HUES48 (cell line): ENCODE measurements around the gene ASIC3.
A peak's percentile ranks its signal among the peaks of the same experiment; 100 is the strongest.

Source experiments
- H3K27ac ChIP-seq: one replicate; pipeline ENCODE4 v1.7.0; 2013; ENCODE audit warnings: low read depth, low read length, inconsistent platforms
- H3K27me3 ChIP-seq: 2 replicates; pipeline ENCODE4 v1.6.1; 2013; ENCODE audit warnings: mild to moderate bottlenecking, low read length; ENCODE audit not compliant: control insufficient read depth, insufficient read depth
- H3K36me3 ChIP-seq: 2 replicates; pipeline ENCODE4 v1.6.1; 2013; ENCODE audit warnings: low read length; ENCODE audit not compliant: control insufficient read depth, insufficient read depth
- H3K4me1 ChIP-seq: 2 replicates; pipeline ENCODE4 v1.6.1; 2013; ENCODE audit warnings: mild to moderate bottlenecking, low read length; ENCODE audit not compliant: control insufficient read depth, insufficient read depth
- H3K4me3 ChIP-seq: 2 replicates; pipeline ENCODE4 v1.5.1; 2013; ENCODE audit warnings: mild to moderate bottlenecking, low read depth, low read length
- H3K9ac ChIP-seq: 2 replicates; pipeline ENCODE4 v1.6.1; 2013; ENCODE audit warnings: mild to moderate bottlenecking, low read depth, low read length, moderate library complexity
- H3K9me3 ChIP-seq: 2 replicates; pipeline ENCODE4 v1.6.1; 2013; ENCODE audit warnings: low read length; ENCODE audit not compliant: control insufficient read depth, insufficient read depth

Gene ASIC3

GRCh38 chr7:151085329-151085690, 37.0 kb downstream of the ASIC3 start:
- H3K27me3 ChIP-seq: peaks cover 37% of the 10 kb centered on the region
- no peaks in the 10 kb centered on the region for H3K36me3 ChIP-seq
- no peak overlapping the region for H3K27ac ChIP-seq
- H3K9ac ChIP-seq: no peak overlapping the region
- H3K4me1 ChIP-seq: peaks cover 44% of the 10 kb centered on the region
- H3K9me3 ChIP-seq: no peaks in the 10 kb centered on the region
- peak overlapping the region; percentile 74; the same call in 1 of the 2 replicates for H3K4me3 ChIP-seq

DNA sequence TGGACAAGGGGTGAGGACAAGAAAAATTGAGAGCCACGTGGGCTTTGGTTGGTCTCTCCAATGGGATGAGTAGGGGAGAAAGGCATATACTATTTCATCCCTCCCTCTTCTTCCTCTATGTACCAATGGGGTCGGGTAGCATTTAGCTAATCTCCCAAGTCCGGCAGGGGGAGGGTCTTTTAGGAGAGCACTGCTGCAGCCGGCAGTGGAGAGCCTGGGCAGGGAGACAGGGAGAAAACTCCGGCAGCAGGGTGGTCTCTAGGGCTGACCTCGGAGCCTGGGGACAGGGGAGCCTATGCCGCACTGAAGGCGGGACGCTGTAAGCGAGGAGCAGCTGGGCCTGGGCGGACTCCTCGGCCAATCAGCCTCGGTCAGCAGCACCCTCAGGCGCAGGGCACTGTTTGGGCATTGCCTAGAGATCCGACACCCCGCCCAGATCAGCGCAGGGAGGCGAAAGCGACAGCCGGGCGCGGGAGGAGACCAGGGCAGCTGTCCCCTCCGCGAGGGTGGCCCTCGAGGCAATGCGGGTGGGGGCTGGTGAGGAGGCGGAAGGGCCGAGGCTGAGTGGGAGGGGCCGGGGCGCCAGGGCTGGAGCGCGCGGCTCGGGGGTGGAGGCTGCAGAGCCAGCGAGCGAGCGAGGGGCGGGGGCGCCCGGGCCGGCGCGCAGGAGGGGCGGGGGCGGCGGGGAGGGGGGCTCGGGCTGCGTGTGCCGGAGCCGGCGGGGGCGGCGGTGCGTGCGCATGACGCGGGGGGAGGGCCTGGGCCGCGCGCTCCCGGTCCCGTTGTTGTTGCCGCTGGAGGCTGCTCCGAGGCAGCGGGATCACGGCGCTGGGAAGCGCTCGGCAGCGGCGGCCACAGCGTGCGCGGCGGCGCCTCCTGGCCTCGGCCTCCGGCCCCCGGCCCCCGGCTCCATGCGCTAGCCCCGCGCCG, 37.6 kb downstream of the ASIC3 start, which contains the start of gene AGAP3:
TSS of gene AGAP3 (plus strand) at position 785 of the 930 bp plus-strand sequence. CDS start 267 bp downstream, outside the sequence.
- no peaks in the 10 kb centered on the region for H3K36me3 ChIP-seq
- H3K9ac ChIP-seq: peak within 1 kb of the TSS; percentile 30; the same call in 1 of the 2 replicates
- H3K9me3 ChIP-seq: no peaks in the 10 kb centered on the region
- H3K4me3 ChIP-seq: peak within 1 kb of the TSS; percentile 80
- peaks cover 37% of the 10 kb centered on the region for H3K27me3 ChIP-seq
- H3K27ac ChIP-seq: peak within 1 kb of the TSS; percentile 78
- peaks cover 44% of the 10 kb centered on the region for H3K4me1 ChIP-seq

GRCh38 chr7:151086802-151087244, 38.5 kb downstream of the ASIC3 start:
- Histone ChIP-seq H3K9me3 (no peaks in the 10 kb centered on the region), H3K4me1 (peaks cover 42% of the 10 kb centered on the region), H3K4me3 (peak overlapping the region; percentile 80), H3K9ac (peak overlapping the region; percentile 30; the same call in 1 of the 2 replicates), H3K36me3 (no peaks in the 10 kb centered on the region), H3K27me3 (peaks cover 37% of the 10 kb centered on the region), H3K27ac (no peak overlapping the region)

- H3K4me3 ChIP-seq: peak overlapping the region; percentile 80
- H3K27me3 ChIP-seq: peaks cover 37% of the 10 kb centered on the region
- no peak overlapping the region for H3K27ac ChIP-seq
- H3K36me3 ChIP-seq: 0 out of 2 replicates have a peak, but pooled peaks cover 1% of the 10 kb centered on the region
- no peaks in the 10 kb centered on the region for H3K9me3 ChIP-seq
- peak overlapping the region; percentile 30; the same call in 1 of the 2 replicates for H3K9ac ChIP-seq
- H3K4me1 ChIP-seq: peaks cover 37% of the 10 kb centered on the region
Observed at GRCh38 chr7:151087245-151088018, 39.1 kb downstream of the ASIC3 start.

DNA sequence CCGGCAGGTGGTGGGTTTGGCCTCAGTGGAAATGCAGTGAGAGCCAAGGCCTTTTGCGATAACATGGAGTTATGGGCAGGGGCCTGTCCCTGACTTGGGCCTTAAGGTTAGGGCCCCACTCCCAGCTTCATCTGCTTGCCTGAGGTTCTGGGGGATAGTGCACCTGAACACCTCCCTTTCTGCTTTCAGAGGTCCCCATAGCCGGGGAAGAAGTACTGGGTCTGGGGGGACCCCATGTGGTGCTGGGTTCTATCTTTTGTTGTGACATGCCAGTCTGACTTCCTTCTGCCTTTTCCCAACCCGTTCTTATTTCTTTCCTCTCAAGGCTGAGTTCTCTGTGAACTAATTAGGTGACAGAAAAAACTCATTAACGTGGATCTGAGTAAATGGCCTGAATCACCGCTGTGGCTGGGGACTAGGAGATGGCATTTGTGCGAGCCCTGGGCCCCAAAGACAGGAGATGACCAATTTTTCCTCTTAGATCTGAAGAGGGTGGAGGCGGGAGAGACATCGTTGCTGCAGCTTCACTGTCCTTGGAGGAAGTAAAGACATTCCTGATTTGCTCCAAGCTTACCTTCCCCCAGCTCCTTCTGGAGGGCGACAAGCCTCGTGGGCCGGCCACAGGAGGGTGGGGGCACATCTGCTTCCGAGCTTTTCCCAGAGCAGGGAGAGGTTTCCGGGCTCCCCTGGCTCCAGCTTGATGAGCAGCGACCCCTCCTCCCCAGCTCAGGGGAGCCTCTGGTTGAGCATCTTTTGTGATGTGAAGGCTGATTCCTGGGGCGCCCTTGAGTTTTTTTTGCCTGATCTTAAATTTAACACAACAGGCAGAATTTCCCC, 39.9 kb downstream of the ASIC3 start:
- Histone ChIP-seq H3K27ac (peak overlapping the region; percentile 57), H3K4me3 (peak overlapping the region; percentile 80), H3K4me1 (peaks cover 34% of the 10 kb centered on the region)

DNA sequence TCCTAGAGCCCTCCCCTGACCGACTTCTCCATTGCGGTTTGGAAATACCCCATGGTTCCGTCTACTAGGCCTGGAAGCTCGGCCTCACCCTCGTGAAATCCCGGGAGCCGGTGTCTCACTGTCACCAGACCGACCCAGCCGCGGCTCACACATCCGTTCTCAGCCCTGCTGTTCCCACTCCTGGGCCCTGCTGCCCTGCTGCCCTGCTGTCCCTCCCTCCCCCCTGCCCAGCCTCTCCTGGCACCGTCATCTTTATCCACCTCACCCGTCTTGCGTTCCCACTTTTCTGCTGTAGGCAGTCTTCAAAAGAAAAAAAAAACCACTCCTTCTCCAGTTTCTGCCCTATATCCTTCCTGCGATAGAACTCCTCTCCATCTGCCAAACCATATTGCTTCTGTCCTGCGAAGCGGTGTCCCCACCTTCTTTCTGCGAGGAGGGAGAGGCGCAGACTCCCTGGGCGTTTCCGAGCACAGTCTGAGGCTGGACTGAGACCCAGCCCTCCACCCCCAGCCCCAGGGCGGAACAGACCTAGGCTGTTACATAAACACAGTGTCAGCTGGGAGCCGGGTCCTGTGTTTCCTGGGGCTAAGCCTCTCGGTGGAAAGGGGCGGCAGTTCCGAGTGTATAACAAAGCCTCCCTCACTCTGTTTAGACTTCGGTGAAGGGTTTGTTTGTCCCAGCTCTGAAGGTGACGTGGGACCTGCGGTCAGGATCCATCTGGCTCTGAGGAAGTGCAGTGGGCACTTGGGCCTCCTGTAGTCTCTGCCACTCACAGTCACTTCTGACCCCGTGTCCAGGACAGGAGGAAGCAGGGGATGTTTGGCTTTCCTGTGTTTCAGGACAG, 40.7 kb downstream of the ASIC3 start:
- H3K36me3 ChIP-seq: 0 out of 2 replicates have a peak, but pooled peaks cover 3% of the 10 kb centered on the region
- H3K9ac ChIP-seq: no peak overlapping the region
- peak overlapping the region; percentile 57 for H3K27ac ChIP-seq
- peak overlapping the region; percentile 80 for H3K4me3 ChIP-seq
- H3K27me3 ChIP-seq: peaks cover 33% of the 10 kb centered on the region
- H3K9me3 ChIP-seq: no peaks in the 10 kb centered on the region
- H3K4me1 ChIP-seq: peaks cover 31% of the 10 kb centered on the region

More for the DNA sequence above, 39.9 kb downstream of the ASIC3 start:
- Histone ChIP-seq H3K9ac (no peak overlapping the region), H3K9me3 (no peaks in the 10 kb centered on the region), H3K27me3 (peaks cover 37% of the 10 kb centered on the region), H3K36me3 (0 out of 2 replicates have a peak, but pooled peaks cover 3% of the 10 kb centered on the region)

- Histone ChIP-seq H3K4me3 (no peak overlapping the region), H3K27me3 (peaks cover 25% of the 10 kb centered on the region), H3K4me1 (peaks cover 28% of the 10 kb centered on the region), H3K27ac (peak overlapping the region; percentile 57), H3K36me3 (0 out of 2 replicates have a peak, but pooled peaks cover 3% of the 10 kb centered on the region), H3K9ac (no peak overlapping the region), H3K9me3 (no peaks in the 10 kb centered on the region)
Observed at GRCh38 chr7:151089893-151090730, 41.8 kb downstream of the ASIC3 start.

GRCh38 chr7:151091003-151091402, 42.7 kb downstream of the ASIC3 start:
- H3K4me3 ChIP-seq: no peak overlapping the region
- H3K9me3 ChIP-seq: no peaks in the 10 kb centered on the region
- H3K36me3 ChIP-seq: 0 out of 2 replicates have a peak, but pooled peaks cover 3% of the 10 kb centered on the region
- peaks cover 23% of the 10 kb centered on the region for H3K27me3 ChIP-seq
- no peak overlapping the region for H3K9ac ChIP-seq
- peaks cover 23% of the 10 kb centered on the region for H3K4me1 ChIP-seq
- no peak overlapping the region for H3K27ac ChIP-seq

- Histone ChIP-seq H3K9me3 (no peaks in the 10 kb centered on the region), H3K27ac (no peak overlapping the region), H3K4me3 (no peak overlapping the region), H3K9ac (no peak overlapping the region), H3K4me1 (peaks cover 23% of the 10 kb centered on the region), H3K27me3 (peaks cover 23% of the 10 kb centered on the region), H3K36me3 (0 out of 2 replicates have a peak, but pooled peaks cover 5% of the 10 kb centered on the region)
Observed at GRCh38 chr7:151091431-151091830, 43.1 kb downstream of the ASIC3 start.
